H1 (cell line): ENCODE results near the gene HMX1. TPM values are rescaled to one million over a fixed set of nuclear protein-coding genes. Genes with fewer than 3 reads are reported as not detected.

Experiments used
- BACH1 ChIP-seq: IDR thresholded peaks from 2 replicates; pipeline ENCODE4 v1.6.1; 2012; ENCODE audit warnings: low read length, improper control_type of control experiment
- E2F6 ChIP-seq: IDR thresholded peaks from 2 replicates; pipeline ENCODE4 v1.6.1; 2012; ENCODE audit warnings: inconsistent platforms
- polyA plus RNA-seq, 7 experiments: library from polyadenylated mRNA; depleted of rRNA in 3 of 7; stranded (reverse) in 5 of 7; unstranded in 2 of 7; fragments of >200 nt in 5 of 7; fragments of 200-250 nt in 2 of 7; gene quantifications; 1 replicate in 5 of 7; 2 replicates in 1 of 7; 4 replicates in 1 of 7; pipeline versions ENCODE4 v1.2.1 to v1.2.3, GENCODE V29; 2011 to 2013; ENCODE audit warnings: missing spikeins in 2 of 7, mixed read lengths in 2 of 7
- total RNA-seq: library from RNA; stranded (reverse); fragmentation: NEBNext Ultra II Directional; extraction: Animal tissue kit (Norgen Biotek cat#: 25700); gene quantifications from 2 replicates; pipeline ENCODE4 v1.2.1, GENCODE V29; 2021

HMX1 gene
- total and polyA plus RNA-seq, 2 of the 8 experiments (the other 6 are each of a cell fraction or from before 2014, with no cell fraction given) = 0.26 TPM; not detected in 1

GRCh38 chr4:8910100-8910821 lies 38.6 kb upstream of the HMX1 start (continued):
- TF ChIP-seq E2F6 = no peak
- no peak for TF ChIP-seq BACH1
